ENCODE measurements around the gene INIP.

GRCh38 chr9:112757282-112757883, 39.5 kb upstream of the INIP start:
- TF ChIP-seq, protein P1, sequence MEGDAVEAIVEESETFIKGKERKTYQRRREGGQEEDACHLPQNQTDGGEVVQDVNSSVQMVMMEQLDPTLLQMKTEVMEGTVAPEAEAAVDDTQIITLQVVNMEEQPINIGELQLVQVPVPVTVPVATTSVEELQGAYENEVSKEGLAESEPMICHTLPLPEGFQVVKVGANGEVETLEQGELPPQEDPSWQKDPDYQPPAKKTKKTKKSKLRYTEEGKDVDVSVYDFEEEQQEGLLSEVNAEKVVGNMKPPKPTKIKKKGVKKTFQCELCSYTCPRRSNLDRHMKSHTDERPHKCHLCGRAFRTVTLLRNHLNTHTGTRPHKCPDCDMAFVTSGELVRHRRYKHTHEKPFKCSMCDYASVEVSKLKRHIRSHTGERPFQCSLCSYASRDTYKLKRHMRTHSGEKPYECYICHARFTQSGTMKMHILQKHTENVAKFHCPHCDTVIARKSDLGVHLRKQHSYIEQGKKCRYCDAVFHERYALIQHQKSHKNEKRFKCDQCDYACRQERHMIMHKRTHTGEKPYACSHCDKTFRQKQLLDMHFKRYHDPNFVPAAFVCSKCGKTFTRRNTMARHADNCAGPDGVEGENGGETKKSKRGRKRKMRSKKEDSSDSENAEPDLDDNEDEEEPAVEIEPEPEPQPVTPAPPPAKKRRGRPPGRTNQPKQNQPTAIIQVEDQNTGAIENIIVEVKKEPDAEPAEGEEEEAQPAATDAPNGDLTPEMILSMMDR (IDR thresholded peaks at IDR 0.05; ENCODE audit: low read depth, low read length), result no peak
- no peak for TF ChIP-seq MAX (IDR thresholded peaks at IDR 0.05; ENCODE audit: low read depth, low read length)
